NOMO-1 treated with dmso at 0.1 percent for 144 hours (cell line): Measurements from ENCODE around the gene FAM193B.

Source experiments
- DNase-seq: peaks from one replicate; lab custom pipeline; 2025; ENCODE audit not compliant: unreplicated experiment; lab: John Stamatoyannopoulos, UW

FAM193B gene

GRCh38 chr5:177501874-177502678, 52.3 kb downstream of the FAM193B start:
- DNase-seq = peak; percentile 77

DNA sequence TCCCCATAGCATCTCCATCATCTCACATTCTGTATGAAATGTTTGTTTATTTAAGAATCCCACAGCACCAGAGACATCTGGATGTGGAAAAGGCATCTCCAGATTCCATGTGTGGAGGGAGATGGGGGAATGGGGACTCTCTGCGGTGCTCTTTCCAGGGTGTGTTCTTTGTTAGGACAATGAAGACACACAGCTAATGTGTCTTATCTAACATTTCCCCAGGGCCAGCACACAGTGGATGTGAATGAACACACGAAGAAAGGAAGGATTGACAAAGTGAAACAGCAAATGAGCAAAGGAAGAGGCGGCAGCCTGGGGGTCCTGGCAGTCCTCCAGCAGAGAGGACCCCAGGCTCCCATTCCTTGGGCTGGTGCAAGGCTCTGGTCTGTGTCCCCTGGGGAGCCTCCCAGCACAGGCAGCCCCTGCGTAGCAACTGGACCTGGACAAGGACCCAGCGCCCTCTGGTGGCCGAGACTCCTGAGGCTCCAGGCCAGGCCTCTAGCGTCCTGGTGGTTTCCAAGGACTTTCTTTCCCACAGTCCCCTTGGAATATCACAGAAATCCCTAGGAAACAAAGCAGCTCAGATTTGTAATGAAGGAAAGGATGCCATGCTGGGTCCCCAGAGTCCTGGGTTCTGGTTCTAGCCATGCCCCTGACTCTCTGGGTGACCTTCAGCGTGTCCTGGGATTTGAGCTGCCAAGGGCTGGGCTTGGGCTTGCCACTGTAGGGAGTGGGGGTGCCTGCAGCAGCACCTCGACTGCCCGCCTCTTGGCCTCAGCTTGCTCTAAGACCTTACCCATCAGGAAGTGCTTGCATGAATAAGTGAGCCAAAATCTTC, 53.5 kb downstream of the FAM193B start:
- peak; percentile 36 for DNase-seq

GRCh38 chr5:177499842-177500241, 54.5 kb downstream of the FAM193B start:
- no peak for DNase-seq

DNA sequence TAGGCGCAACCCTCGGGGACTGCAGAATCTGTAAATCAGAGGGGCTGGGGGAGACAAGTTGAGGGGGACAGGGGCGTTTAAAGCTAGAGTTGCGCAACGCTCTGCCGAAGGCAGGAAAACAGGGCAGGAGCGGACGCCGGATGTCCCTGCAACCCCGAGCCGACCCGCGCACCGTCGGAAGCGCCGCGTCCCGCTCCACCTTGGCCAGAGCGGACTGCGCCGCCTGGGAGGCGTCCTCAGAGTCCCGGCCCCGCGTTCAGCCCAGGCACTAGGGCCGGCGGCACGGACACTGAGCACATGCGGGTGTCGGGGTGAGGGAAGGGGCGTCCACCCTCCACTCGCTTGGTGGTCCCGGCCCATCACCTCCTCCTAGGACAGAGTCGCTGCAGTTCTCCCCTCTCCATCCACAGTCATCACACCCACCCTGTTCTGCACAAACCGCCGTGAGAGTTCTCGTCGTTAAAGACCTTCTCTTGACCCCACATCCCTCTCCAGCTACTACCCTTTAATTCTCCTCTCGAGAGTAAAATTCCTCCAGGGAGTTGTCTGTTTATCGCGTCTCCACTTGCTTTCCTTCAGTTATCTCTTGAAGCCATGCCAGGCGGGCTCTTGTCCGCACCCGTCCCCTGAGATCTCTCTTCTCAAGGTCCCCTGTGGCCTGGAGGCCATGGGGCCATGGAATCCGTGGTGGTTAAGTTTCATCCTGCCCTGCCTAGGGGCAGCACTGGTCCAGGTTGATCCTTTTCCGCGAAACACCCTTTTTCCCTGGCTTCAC, 56.2 kb downstream of the FAM193B start:
- no peak for DNase-seq

DNA sequence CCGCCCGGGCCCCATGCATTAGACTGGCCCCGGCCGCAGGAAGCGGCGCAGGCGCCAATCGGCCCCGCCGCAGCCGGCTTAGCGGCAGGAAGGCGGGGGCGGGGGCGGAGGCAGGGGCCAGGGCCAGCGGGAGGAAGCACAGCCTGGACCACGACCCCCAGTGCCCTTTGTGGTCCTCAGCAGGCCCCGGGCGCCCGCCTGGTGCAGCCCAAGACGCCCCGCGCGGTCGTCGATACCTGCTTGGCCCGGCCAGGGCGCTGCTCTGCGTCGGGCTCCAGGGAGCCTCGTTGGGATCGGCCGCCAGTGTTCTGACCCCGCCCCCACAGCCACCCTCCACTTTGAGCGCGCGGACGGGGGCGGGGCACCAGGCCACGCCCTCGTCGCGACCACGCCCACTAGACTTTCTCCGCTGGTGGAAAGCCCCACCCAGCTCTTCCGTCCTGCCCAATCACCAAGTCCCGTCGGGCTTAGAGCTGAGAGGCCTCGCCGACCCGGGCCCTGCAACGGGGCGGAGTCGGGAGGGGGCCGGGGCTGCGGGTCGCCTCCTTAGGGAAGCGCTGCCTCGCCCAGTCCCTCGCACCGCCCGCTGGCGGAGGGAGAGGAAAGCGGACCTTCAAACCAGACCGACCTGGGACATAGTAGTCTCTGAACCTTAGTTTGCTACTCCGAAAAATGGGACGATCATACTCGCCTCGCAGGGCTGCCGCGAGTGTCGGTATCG, 56.9 kb downstream of the FAM193B start, which contains the start of gene PDLIM7:
Gene PDLIM7, minus strand, starts transcription at position 313 of the 721 bp plus-strand sequence. CDS start 1,092 bp downstream, outside the sequence.
- DNase-seq = peak; percentile 98

DNA sequence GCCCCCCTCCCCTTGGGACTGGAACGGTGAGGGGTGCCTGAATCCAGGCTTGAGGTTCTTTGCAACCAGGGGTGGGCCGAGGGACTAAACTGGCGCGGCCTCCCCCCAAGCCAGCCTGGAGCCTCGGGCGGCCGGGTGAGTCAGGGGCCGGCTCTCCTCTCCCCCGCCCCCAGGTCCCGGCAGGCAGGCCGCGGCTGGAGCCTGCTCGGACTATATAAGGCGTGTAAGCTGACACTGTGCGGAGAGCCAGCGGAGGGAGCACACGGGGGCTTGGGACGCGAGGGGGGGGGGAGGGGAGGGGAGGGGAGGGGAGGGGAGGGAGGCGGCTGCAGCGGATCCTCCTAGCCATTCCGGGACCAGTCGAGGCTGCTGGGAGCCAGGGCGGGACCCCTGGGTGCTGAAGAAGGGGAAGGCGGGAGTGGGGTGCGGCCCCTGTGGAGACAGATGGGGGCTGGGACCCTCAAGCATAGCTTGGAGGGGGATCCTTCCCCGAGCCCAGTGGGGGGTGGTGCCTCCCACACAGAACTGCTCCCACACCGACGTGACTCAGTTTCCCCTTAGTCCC, 57.6 kb downstream of the FAM193B start:
- DNase-seq = no peak

DNA sequence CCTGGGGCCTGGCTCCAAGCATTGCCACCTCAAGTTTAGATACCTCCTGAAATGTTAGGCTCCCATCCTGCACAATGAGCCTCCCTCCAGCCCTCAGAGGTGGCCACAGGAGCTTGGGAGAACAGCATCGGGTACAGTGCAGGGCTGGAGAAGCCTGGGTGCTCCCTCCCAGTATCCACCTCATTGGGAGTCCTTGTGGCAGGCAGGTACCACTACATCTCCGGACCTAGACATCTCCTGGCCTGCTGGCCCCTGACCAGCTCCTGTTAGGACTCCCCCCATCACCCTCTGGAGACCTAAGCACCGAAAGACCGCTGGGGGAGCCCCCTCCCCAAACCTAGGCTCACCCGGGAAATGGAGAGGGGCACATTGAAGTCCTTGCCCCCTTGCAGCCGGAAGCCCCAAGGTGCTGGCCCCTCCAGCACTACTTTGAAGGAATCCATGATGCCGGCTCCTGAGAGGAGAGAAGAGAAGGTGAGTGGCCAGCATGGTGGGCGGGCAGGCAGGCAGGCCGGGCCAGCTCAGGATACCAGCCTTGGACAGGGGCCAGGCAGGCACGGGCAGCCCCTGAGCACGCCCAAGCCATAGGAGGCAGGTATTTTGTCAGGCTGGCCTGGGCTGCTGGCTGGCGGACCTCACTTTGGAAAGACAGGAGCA, 58.2 kb downstream of the FAM193B start:
- no peak for DNase-seq

DNA sequence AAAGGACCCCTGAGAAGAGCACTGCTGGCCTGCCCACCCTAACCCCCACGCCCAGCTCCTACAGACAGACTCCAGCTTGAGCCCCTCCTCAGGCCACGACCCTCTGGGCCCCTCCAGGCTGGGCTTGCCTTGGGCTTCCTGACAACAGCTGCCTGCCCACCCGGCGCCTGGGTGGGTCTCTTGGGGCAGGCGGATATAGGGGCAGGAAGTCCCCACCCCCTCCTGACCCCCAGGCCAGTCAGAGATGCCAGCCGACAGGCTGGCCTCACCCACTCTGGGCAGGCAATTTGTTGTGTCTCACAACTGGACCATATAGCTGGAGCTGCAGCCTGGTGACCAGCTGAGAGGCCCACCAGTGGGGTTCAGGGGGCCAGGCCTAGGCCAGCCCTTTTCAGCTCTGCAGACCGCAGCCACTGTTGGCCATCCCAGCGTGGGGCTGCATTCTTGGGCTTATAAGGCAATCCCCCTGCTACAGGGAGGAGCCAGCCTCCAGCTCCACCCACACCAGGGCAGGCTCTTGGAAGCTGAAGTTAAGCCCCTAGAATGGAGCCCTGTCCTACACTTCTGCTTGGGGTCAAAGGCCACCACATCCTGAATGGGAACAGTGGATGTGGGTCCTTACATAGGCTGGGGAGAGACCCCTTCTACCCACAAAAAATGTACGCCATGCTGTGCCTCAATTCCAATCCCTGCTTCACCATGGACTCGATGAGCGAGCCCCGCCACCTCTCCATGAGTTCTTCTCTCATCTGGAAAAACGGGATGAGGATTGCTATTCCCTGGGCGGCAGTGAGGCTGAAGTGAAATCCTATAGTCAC, 58.9 kb downstream of the FAM193B start:
- DNase-seq = peak; percentile 18

GRCh38 chr5:177494346-177495195, 59.8 kb downstream of the FAM193B start:
- peak; percentile 80 for DNase-seq

GRCh38 chr5:177493795-177494345, 60.5 kb downstream of the FAM193B start:
- DNase-seq = no peak

DNA sequence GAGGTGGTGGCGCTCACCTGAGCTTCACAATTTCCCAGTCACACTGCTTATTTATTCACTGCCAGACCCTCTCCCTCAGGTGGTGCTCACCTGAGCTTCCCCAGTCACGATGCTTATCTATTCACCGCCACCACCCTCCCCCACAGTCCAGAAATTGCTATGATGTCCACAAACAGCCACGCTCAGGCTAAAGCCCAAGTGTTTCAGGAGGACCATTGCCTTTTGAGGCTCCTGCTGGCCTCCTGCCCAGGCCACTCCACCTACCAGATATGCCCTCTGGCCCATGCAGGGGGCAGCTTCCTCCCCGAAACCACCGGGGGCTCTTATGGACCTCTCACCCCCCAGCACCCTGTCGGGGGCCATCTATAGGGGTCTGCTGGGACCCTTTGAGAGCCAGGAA, 61.5 kb downstream of the FAM193B start:
- no peak for DNase-seq

GRCh38 chr5:177491983-177492746, 62.2 kb downstream of the FAM193B start:
- no peak for DNase-seq

DNA sequence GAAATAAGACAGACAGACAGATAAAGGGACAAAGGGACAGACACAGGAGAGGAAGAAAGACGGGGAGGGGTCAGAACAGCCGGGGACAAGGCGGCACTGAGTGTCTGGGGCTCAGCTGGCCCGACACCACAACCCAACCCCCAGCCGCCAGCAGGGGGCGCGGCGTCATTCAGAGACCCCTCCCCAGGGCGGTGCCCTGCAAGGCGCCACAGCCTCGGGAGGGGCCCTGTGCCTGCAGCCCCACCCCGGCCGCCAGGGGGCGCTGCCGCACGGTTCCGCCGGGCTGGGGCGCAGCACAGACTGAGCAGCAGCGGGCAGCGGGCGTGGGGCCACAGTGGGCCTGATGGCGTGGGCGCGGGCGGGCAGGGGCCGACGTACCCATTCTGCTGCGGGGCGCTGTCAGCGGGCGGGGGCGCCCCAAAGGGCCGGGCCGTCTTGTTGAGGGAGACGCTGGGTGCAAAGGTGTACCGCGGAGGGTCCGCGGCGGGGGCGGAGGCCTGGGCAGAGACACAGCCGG, 62.9 kb downstream of the FAM193B start:
- DNase-seq = no peak

GRCh38 chr5:177490992-177491391, 63.4 kb downstream of the FAM193B start:
- DNase-seq = no peak

DNA sequence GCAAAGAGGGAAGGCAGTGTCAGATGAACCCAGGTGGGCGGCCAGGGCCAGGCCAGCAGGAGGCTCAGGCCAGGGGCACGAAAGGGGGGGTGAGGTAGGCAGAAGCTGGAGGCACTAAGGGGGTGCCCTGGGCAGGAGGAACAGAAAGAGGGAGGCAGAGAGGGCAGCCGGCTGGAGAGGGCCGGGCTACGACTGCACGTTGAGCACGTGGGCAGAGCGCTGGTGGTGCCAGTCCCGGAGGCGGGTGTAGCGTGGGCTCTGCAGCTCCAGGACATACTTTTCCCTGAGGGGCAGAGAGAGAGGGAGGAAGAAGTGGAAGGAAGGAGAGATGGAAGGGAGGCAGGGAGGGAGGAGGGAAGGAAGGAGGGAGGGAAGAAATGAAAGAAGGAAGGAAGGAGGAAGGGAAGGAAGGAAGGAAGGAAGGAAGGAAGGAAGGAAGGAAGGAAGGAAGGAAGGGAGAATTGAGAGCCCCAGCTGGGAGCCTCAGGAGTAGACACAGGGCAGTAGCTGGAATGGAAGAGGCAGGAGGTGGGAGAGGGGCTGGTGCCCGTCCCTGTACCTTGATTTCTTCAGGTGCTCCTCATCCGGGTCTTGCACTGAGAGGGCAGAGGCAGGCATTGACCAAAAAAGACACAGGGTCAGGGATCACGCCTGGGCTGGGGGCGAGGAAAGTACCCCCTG, 63.9 kb downstream of the FAM193B start:
- DNase-seq = no peak

GRCh38 chr5:177489119-177489716, 65.1 kb downstream of the FAM193B start:
- no peak for DNase-seq
